GM18507 (cell line): ENCODE results near the gene LMOD3.

ENCODE experiments used
- DNase-seq: peaks from one replicate; pipeline ENCODE4 v3.0.0; 2011; ENCODE audit warnings: low read depth; ENCODE audit not compliant: insufficient read length; ENCODE audit errors: extremely low spot score
- FAIRE-seq: peaks from 2 replicates; lab custom pipeline; 2011; peaks lifted over from hg19 to GRCh38; lab: Jason Lieb, UNC

LMOD3 gene

DNA sequence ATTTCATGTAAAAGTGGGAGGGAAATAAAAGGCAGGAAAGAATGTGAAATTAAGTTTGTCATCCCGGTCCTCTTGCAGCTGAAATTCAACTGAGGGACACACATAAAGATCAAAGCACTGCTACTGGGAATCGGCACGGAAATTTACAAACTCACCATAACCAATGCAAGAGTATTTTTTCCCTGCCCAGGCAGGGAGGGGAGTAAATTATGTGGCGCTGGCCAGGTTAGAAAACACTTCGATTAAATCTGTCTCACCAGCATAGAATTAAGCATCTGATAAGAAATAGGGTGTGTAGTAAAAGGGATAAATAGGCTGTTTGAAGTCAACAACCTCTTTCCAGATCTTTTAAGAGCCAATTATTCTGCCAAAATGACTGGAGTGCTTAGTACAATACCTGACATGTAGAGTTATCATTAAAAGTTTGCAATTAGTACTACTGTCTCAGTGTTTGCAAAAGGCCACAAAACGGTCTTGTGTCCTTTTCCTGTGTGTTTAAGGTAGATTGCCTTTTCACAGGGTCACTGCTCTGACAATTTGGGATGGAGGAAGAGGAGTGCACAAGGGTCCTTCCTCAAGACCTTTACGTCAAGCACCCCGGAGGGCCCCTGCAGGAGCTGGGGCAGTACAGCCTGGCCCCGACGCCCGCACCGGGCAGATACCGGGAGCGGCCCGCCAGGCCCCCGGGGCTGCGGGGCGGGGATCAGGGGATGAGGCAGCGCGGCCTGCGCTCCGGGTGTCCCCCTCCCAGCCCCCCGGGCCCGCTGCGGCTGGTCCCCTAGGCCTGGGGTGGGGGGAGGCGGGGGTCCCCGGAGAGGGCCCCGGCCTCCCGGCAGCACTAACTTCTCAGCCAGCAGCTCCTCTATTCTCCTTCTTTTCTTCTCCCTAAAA, 42.9 kb downstream of the LMOD3 start:
- DNase-seq (no peak), FAIRE-seq (peak; percentile 71)

DNA sequence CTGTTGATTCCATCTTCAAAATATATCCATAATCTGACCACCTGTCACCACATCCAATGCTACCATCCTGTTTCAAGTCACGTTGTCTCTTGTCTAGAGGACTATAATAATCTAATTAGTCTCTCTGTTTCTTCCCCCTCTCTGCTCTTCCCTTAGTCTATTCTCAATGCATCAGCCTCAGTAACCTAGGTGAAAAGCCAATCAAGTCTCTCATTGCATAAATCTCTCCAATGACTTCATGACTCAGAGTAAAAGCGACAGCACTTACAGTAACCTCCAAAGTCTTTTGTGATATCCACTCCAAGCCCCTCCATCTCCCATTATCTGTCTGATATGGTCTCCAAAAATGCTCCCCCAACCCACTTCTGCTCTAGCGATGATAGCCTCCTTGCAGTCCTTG, 49.5 kb downstream of the LMOD3 start:
- DNase-seq, result no peak
- FAIRE-seq, result peak; percentile 26

DNA sequence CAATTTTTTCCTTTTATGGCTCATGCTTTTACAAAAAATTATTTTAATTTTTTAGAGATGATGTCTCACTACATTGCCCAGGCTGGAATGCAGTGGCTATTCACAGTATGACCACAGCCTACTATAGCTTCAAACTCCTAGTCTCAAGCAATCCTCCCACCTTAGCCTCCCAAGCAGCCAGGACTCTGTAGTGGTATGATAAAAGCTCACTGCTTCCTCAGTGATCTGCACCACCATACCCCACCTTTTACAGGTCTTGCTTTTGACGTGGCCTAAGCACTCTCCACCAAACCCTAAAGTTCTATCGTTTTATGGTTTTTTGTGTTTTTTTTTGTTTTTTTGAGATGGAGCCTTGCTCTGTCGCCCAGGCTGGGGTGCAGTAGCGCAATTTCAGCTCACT, 56.3 kb downstream of the LMOD3 start:
- FAIRE-seq, result no peak

DNA sequence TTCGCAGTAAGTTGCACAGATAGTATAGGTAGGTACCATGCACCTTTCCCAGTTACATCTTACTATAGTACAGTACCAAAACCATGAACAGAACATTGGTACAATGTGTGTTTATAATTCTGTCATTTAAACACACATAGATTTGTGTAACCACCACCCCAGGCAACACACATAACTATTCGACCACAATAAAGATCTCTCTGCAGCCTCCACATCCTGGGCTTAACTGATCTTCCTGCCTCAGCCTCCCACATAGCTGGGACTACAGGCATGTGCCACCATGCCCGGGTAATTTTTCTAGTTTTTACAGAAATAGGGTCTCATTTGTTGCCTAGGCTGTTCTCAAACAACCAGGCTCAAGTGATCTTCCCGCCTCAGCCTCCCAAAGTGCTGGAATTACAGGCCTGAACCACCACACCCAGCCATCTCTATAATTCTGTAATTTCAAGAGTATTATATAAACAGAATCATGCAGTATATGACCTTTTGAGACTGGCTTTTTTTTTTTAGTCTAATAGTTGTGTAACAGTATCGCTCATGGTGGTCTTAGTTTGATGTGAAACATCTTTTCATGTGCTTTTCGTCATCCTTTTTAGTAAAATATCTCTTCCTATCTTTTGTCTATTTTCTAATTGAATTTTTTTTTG, 57.0 kb downstream of the LMOD3 start:
- FAIRE-seq, result no peak
- DNase-seq, result no peak

More for the DNA sequence above, 56.3 kb downstream of the LMOD3 start:
- no peak for DNase-seq

DNA sequence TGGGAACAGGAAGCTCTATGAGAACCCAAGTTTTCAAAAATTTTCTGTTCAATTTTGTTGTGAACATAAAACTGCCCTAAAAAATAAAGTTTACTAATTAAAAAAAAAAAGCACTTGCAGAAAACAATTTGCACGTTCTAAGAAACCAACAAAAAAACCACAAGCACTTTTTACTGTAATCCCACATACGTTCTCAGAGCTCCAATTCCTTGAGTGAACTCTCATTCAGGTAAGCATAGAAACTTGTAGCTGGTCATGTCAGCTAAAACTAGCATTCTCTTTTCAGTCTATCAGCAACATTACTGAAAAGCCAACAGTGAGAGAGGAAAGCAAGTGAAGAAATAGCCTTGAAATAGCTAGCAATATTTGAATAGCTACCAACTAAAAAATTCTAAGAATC, 58.8 kb downstream of the LMOD3 start:
- DNase-seq (no peak), FAIRE-seq (no peak)

DNA sequence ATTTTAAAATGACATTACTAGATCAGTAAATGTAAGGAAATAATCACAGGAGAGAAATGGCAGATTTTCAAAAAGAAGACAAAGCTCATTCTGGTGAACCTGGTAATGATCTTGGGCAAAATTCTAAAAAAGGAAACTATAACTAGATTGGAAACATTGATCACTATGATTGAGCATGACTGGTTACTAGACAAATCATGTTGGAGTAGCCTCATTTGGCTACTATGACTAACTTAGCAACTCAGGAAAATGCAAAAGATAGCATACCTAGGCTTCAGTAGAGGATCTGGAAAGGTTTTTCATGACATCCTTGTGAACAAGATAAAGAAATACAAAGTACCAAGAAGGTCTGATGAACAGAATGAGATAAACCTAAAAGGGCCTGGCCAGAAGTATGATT, 62.7 kb downstream of the LMOD3 start:
- no peak for DNase-seq
- FAIRE-seq, result no peak

DNA sequence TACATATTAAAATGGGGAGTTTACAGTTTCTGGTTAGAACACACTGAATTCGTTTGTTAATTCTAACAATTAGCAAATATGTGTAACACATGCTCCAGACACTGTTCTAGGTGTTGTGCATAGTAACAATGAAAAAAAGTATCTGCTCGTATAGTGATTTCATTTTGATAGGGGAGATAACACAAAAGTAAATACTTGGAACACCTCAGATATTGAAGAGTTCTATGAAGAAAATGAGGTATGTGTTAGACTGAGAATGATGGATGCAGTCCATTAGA, 63.5 kb downstream of the LMOD3 start:
- FAIRE-seq, result no peak
- DNase-seq, result no peak

DNA sequence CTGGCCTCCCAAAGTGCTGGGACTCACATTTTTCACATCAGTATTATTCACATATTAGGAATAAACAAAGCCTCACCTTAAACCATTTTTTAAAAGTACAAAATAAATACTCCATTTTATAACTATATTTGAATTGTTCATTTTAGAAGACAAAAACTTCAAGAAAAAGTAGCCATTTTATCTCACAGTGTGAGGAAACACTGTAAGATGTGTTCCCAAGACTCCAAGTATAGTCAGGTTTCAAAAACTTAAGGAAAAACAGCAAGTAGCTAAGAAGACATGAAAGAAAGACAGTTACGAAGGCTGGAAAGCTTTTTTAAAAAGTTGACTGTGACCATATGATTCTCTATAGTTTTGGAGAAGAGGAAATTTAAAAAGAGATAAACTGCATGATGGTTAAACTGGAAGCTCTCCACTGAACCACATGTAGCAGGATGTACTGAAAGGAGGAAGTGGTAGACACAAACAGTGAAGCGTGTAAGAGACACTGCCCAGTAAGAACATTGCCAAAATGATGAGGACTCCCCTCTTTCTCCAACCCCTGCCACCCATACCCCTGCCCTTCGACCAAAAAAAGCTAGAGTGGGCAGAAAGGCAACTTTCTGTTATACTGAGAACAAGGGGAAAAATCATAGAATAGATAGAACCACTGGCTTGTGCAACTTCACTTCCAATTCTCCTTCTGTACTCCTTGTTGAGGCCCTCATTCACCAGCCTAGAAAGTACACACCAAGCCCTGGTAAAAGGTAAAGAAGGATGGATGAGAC, 64.0 kb downstream of the LMOD3 start:
- DNase-seq (no peak), FAIRE-seq (peak; percentile 84)
